CD4-positive, alpha-beta T cell treated with Interferon gamma for 1 hour (primary cell): ENCODE data around the gene NR1H3.
"Not testable (repeated sequence)": the region's sequence is repeated elsewhere in the genome, so short reads cannot be mapped to it uniquely, and the experiment has no call there.

Experiments used
- DNase-seq: peaks from one replicate; pipeline ENCODE4 v3.0.0-alpha.2; 2020

The NR1H3 gene

GRCh38 chr11:47308050-47308823, 50.4 kb downstream of the NR1H3 start:
- DNase-seq, result no peak

- no peak for DNase-seq
These were observed 57.2 kb downstream of the NR1H3 start for GRCh38 chr11:47314992-47315391.

- DNase-seq, result not testable (repeated sequence)
These were observed 58.7 kb downstream of the NR1H3 start for GRCh38 chr11:47316501-47316900.

- DNase-seq, result no peak
These were observed 59.5 kb downstream of the NR1H3 start for GRCh38 chr11:47317064-47317828.

- no peak for DNase-seq
These were observed 60.4 kb downstream of the NR1H3 start for GRCh38 chr11:47318166-47318565.
